Measurements from ENCODE around the gene PPL.
"Not testable (repeated sequence)": the region's sequence is repeated elsewhere in the genome, so short reads cannot be mapped to it uniquely, and the experiment has no call there.

Gene PPL

GRCh38 chr16:4908854-4909401, 28.0 kb downstream of the PPL start:
- FAIRE-seq, result no peak

GRCh38 chr16:4904942-4905615, 31.9 kb downstream of the PPL start:
- no peak for FAIRE-seq

GRCh38 chr16:4904108-4904941, 32.6 kb downstream of the PPL start:
- no peak for FAIRE-seq

GRCh38 chr16:4902038-4902437, 34.9 kb downstream of the PPL start:
- no peak for FAIRE-seq

GRCh38 chr16:4900750-4901149, 36.2 kb downstream of the PPL start:
- FAIRE-seq, result no peak

- FAIRE-seq, result no peak
Observed at GRCh38 chr16:4900036-4900435, 36.9 kb downstream of the PPL start.

- FAIRE-seq, result no peak
Observed at GRCh38 chr16:4899474-4899846, 37.5 kb downstream of the PPL start.

- no peak for FAIRE-seq
Observed at GRCh38 chr16:4898811-4899473, 38.0 kb downstream of the PPL start.

- FAIRE-seq, result no peak
Observed at GRCh38 chr16:4897328-4897727, 39.6 kb downstream of the PPL start.

- not testable (repeated sequence) for FAIRE-seq
Observed at GRCh38 chr16:4896761-4897160, 40.2 kb downstream of the PPL start.

- no peak for FAIRE-seq
Observed at GRCh38 chr16:4895366-4895765, 41.6 kb downstream of the PPL start.

- FAIRE-seq, result no peak
Observed at GRCh38 chr16:4894276-4895150, 42.4 kb downstream of the PPL start.

- no peak for FAIRE-seq
Observed at GRCh38 chr16:4893103-4893862, 43.7 kb downstream of the PPL start.

- FAIRE-seq, result no peak
Observed at GRCh38 chr16:4892361-4893102, 44.4 kb downstream of the PPL start.

- no peak for FAIRE-seq
Observed at GRCh38 chr16:4891886-4892216, 45.1 kb downstream of the PPL start.

- no peak for FAIRE-seq
Observed at GRCh38 chr16:4891097-4891885, 45.7 kb downstream of the PPL start.

- no peak for FAIRE-seq
Observed at GRCh38 chr16:4890686-4891085, 46.3 kb downstream of the PPL start.

- FAIRE-seq, result no peak
Observed at GRCh38 chr16:4890026-4890425, 46.9 kb downstream of the PPL start.

- no peak for FAIRE-seq
Observed at GRCh38 chr16:4888428-4889135, 48.4 kb downstream of the PPL start.

GRCh38 chr16:4886151-4886550, 50.8 kb downstream of the PPL start:
- no peak for FAIRE-seq
